HG03060 (cell line): Measurements from ENCODE around the gene ACTR3C.
"Not testable (repeated sequence)": the region's sequence is repeated elsewhere in the genome, so short reads cannot be mapped to it uniquely, and the experiment has no call there.

Experiments used
- ATAC-seq: cut with Tn5 transposase; IDR thresholded peaks from one replicate; pipeline ENCODE4 v1.9.1; 2021; ENCODE audit warnings: low read depth, moderate number of reproducible peaks; ENCODE audit not compliant: unreplicated experiment

Gene ACTR3C

DNA sequence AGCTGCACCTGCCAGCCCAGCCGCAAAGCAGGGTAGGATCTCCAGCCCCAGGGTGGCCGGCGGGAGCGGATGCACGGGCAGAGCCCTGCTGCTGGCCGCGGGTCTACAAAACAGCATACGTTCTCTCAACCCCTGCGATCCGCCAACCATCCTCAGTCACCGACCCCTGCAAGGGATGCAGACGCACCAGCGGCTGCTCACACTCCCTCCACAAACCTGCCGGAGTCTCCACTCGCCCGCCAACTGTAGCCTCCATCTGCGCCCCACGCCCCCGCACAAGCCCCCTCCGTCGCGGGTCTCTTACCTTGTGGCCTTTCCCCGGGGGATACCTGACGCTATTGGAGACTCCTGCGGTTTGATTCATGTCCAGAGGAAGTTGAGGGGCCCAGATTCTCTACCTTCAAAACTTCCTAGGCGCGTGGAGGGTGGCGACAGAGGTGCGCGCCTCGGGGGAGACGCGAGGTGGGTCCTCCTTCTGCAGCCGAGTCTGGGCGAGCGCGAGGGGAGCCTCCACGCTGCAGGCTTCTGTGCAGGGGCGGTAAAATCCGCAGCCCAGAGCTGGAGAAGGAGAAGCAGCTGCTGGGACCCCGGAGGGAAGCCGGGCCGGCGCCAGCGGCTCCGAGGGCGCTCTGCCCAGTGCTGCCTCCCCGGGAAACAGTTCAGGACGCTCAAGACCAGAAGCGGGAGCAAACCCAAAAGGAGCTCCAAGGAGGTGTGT lies 103.2 kb downstream of the ACTR3C start:
- not testable (repeated sequence) for ATAC-seq

DNA sequence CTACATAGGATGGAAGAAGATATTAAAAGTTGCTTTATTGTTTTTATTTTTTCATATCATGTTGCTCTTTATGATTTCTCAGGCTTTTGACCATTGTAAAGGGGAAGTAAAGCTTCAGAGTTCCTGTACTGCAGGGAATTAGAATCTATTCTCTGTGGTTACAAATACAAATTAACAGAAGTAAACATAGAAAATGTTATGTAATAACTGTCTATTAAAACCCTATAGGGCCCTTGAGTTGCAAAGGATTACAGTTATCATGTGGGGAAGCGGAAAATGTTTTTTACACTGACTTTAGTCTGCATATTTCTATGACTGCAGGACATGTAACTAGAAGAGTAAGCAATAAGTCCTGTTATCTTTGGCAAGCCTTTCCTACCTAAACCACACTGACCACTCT lies 116.5 kb downstream of the ACTR3C start:
- ATAC-seq = not testable (repeated sequence)

DNA sequence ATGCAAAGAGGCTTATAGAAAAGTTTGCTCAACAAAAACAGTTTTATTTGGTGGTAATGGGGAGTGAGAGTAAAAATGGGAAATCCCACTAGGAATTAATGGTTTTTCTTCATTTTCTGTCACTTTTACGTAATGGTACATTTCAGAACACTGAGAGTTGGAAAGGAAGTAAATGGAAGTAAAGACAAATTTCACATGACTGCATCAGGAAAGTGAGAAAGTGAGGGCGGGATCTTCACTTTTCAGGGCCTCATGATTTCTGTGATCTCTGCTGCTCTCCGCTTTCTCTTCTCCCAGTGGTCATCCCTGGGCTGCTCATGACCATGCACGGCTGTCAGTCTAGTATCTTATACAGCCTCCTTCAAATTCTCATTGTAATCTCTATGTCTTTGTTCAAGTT lies 117.5 kb downstream of the ACTR3C start:
- ATAC-seq = not testable (repeated sequence)

DNA sequence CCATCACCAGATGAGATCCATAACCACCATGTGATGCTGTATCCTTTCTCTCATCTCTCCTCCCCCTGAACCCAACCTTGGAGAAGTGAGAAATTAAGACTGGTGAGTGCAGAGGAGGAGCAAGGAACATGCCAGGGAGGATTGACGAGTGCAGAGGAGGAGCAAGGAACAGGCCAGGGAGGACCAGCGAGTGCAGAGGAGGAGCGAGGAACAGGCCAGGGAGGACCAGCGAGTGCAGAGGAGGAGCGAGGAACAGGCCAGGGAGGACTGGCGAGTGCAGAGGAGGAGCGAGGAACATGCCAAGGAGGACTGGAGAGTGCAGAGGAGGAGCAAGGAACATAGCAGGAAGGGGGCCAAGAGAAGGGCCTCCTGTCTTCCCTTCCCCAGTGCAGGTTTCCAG lies 118.8 kb downstream of the ACTR3C start:
- not testable (repeated sequence) for ATAC-seq

DNA sequence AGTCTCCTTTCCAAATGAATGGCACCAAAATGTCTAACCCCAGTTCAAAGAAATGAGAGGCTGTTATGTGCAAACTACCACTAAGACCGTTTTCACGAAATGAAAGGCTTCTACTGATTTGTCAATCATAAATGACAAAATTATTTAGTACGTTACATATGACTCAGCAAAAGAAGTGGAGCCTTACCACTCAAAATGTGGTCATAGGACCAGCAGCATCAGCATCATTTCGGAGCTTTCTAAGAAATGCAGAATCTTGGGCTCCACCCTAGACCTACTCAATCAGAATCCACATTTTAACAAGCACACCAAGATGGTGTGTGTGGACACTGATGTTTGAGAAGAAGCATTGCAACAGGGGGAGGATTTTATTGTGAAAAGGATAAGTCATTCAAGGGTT lies 120.5 kb downstream of the ACTR3C start:
- ATAC-seq = not testable (repeated sequence)
